Progenitor cell of endocrine pancreas (in vitro differentiated cells): ENCODE results near the gene PKN3. TPM values are rescaled to one million over a fixed set of nuclear protein-coding genes. Genes with fewer than 3 reads are reported as not detected.

Experiments used
- DNase-seq: peaks from one replicate; pipeline ENCODE4 v3.0.0; 2021; ENCODE audit warnings: low spot score; ENCODE audit not compliant: unreplicated experiment
- H3K27ac Mint-ChIP-seq: 2 replicates; pipeline ENCODE4 v1.8.0; 2021; ENCODE audit warnings: mild to moderate bottlenecking, moderate library complexity, mixed read lengths
- H3K27me3 Mint-ChIP-seq: 2 replicates; pipeline ENCODE4 v1.8.0; 2021; ENCODE audit warnings: mixed read lengths
- H3K36me3 Mint-ChIP-seq: 2 replicates; pipeline ENCODE4 v1.8.0; 2022; ENCODE audit warnings: mixed read lengths; ENCODE audit not compliant: insufficient read depth
- H3K4me1 Mint-ChIP-seq: 2 replicates; pipeline ENCODE4 v1.8.0; 2021; ENCODE audit warnings: low read depth, mixed read lengths
- H3K4me3 Mint-ChIP-seq: 2 replicates; pipeline ENCODE4 v1.8.0; 2021; ENCODE audit warnings: low read depth, mild to moderate bottlenecking, moderate library complexity, mixed read lengths
- H3K9me3 Mint-ChIP-seq: 2 replicates; pipeline ENCODE4 v1.8.0; 2021; ENCODE audit warnings: low read depth, mixed read lengths
- CTCF ChIP-seq: fragments of 200-600 bp; sonication (generic); IDR thresholded peaks from one replicate; pipeline ENCODE4 v1.5.0; 2021; ENCODE audit warnings: antibody characterized with exemption, mild to moderate bottlenecking; ENCODE audit not compliant: unreplicated experiment
- total RNA-seq: library from RNA; stranded (reverse); gene quantifications from 2 replicates; pipeline ENCODE4 v1.2.1, GENCODE V29; 2021

PKN3 gene
- total RNA-seq, 1 donor from 2014 or later, result 20.2 TPM

- no peaks in the 10 kb centered on the region for H3K36me3 Mint-ChIP-seq
- no peaks in the 10 kb centered on the region for H3K9me3 Mint-ChIP-seq
- no peak for DNase-seq
- H3K27me3 Mint-ChIP-seq, result no peaks in the 10 kb centered on the region
- H3K4me1 Mint-ChIP-seq, result peaks cover 3% of the 10 kb centered on the region
- TF ChIP-seq CTCF, result no peak
- no peak overlapping the region for H3K27ac Mint-ChIP-seq
- H3K4me3 Mint-ChIP-seq, result peak overlapping the region; percentile 83
Observed at GRCh38 chr9:128704356-128704670, 2.0 kb downstream of the PKN3 start.

GRCh38 chr9:128705051-128705965 is 3.0 kb downstream of the PKN3 start:
- Mint-ChIP-seq H3K27me3 (no peaks in the 10 kb centered on the region), H3K9me3 (no peaks in the 10 kb centered on the region), H3K36me3 (peaks cover 2% of the 10 kb centered on the region), H3K27ac (no peak overlapping the region), H3K4me1 (peaks cover 3% of the 10 kb centered on the region), H3K4me3 (no peak overlapping the region)
- no peak for DNase-seq
- no peak for TF ChIP-seq CTCF

GRCh38 chr9:128706045-128706444 is 3.7 kb downstream of the PKN3 start:
- H3K4me1 Mint-ChIP-seq, result peaks cover 3% of the 10 kb centered on the region
- H3K27me3 Mint-ChIP-seq, result no peaks in the 10 kb centered on the region
- no peak for TF ChIP-seq CTCF
- DNase-seq, result no peak
- no peak overlapping the region for H3K27ac Mint-ChIP-seq
- no peak overlapping the region for H3K4me3 Mint-ChIP-seq
- no peaks in the 10 kb centered on the region for H3K9me3 Mint-ChIP-seq
- H3K36me3 Mint-ChIP-seq, result peaks cover 2% of the 10 kb centered on the region

GRCh38 chr9:128706671-128707381 is 4.5 kb downstream of the PKN3 start:
- peaks cover 3% of the 10 kb centered on the region for H3K4me1 Mint-ChIP-seq

More at GRCh38 chr9:128706671-128707381, 4.5 kb downstream of the PKN3 start:
- DNase-seq, result no peak
- Mint-ChIP-seq H3K27me3 (no peaks in the 10 kb centered on the region), H3K9me3 (no peaks in the 10 kb centered on the region), H3K36me3 (peaks cover 2% of the 10 kb centered on the region), H3K27ac (no peak overlapping the region), H3K4me3 (no peak overlapping the region)
- TF ChIP-seq CTCF, result no peak
